NCI-H226 (cell line): ENCODE results near the gene CTRB1.
"Not testable (repeated sequence)": the region's sequence is repeated elsewhere in the genome, so short reads cannot be mapped to it uniquely, and the experiment has no call there.

Experiments used
- DNase-seq: peaks from one replicate; pipeline ENCODE4 v3.0.0-alpha.2; 2015

Gene CTRB1

GRCh38 chr16:75226550-75227360 is 8.0 kb downstream of the CTRB1 start:
- DNase-seq: no peak

GRCh38 chr16:75227361-75228142 is 8.8 kb downstream of the CTRB1 start:
- no peak for DNase-seq

GRCh38 chr16:75228143-75228976 is 9.6 kb downstream of the CTRB1 start:
- DNase-seq: no peak

DNA sequence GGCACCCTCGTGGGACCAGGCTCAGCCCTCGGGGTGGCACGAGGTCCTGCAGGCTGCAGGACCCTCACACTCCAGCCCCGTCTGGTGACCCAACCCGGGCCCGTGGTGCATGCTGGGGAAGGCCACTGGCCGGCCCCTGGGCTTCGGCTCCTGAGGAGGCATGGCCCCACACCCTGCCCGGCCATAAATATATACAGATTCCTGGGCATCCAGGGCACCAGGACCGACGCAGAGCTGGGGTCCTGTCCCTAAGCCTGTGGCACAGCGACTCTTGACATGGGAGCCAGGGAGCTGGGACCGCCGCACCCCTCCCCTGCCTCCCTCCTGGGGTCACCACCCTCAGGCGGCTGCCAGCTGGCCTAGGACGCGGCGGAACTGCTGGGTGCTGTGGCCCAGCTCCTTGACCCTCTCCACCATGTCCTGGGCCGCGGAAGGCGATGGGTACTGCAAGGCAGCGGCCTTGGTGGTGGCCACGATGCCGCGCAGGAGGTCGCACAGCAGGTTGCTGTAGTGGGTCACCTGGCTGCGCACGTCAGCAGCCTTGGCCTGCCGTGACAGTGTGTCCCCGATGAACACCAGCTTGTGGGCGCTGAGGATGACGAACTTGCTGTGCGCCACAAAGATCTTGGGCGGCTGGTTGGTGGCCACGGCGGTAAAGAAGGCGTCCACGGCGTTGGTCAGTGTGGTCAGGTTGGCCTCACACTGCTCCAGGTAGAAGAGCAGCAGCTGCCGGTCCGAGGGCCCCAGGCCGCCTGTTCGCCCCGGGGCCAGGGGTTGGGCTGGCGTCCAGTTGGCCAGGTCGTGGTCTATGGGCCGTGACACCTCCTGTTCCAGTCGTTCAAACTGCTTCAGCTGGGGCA is 10.6 kb downstream of the CTRB1 start:
- no peak for DNase-seq

DNA sequence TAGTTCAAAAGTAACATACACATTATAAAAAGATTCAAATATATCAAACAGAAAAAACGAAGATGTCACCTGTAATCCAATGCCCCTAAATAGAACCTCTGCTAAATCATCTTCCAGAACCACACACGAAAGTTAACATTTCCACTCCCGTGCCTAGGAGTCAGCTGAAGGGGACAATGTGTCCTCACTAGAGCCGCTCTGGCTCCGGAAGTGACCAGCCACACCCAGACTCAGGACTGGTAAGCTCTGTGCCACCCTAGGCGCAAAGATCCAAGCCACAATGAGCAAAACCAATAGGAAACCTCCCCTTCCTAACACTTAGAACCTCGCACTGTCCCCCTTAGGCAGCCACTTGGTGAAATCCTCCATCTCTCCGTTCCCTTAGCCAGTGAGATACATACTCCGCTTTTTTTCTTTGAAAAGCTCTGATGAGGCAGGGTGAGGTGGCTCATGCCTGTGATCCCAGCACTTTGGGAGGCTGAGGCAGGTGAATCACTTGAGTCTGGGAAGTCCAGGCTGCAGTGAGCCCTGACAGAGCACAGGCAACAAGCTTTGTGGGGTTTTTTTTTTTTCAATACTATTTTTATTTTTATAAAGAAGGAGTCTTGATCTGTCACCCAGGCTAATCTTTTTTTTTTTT is 11.8 kb downstream of the CTRB1 start:
- DNase-seq: no peak

DNA sequence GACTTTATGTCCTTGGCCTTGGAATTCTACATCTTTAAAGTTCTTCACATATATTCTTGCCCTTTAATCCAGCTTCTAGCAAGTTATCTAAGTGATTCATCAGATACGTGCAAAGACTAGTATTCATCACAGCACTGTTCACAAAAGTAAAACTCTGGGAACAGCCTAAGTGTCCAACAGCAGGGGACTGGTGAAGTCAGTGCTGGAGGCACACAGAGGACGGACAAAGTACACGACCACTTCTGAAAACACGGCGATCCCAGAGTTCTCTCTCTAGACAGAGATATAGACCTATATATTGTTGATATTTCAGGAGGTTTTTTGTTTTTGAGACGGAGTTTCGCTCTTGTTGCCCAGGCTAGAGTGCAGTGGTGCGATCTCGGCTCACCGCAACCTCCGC is 12.8 kb downstream of the CTRB1 start:
- DNase-seq: no peak

DNA sequence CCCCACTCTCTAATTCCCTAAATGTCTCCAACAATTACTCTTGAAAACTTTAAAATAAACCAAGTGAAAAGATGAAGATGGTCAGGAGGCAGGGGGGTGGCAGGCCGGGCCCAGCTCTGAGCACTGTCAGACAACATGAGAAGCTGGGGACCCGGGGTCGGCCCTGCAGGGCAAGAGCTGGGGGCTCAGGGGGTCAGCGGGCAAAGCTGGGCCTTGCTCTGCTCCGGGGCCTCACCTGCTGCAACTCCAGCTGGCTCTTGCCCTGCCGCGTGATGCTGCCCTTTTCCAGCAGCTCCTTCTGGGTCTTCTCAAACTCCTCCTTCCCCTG is 14.8 kb downstream of the CTRB1 start:
- no peak for DNase-seq

- DNase-seq: no peak
Measured at GRCh38 chr16:75234856-75235696, 16.3 kb downstream of the CTRB1 start.

- DNase-seq: no peak
Measured at GRCh38 chr16:75235721-75236193, 17.0 kb downstream of the CTRB1 start.

GRCh38 chr16:75236232-75236631 is 17.4 kb downstream of the CTRB1 start:
- DNase-seq: no peak

GRCh38 chr16:75236736-75237397 is 18.1 kb downstream of the CTRB1 start:
- no peak for DNase-seq

DNA sequence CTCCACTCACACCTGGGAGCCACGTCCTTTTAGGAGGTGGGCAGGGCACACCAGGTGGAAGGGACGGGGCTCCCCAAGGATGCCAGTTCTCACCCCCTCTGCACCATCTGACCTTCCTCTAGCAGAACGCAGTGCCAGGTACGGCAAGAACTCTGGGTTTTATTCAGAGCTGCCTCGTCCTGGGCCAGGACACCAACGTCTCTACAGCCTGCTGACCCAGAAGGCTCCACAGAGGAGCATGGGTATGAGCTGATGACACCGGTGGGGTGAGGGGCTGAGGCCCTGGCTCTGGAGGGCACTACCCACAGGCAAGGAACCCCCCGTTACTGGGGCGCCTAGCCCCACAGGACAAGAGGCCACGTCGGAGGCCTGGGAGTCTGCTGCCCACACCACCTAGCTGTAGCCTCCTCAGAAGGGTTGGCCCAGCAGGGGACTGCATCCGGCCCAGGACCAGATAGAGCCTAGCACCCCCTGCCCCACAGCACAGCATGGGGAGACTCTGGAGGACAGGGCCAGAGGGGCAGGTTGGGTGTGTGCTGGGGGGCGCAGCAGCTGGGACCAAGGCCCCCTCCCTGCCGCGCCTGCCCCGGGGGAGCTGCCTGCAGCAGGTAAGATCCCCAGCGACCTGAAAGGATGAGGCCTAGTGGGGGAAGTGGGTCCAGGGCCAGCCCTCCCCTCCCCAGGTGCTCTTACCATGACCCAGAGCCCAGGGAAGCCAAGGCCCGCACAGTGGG is 18.8 kb downstream of the CTRB1 start:
- no peak for DNase-seq

GRCh38 chr16:75238132-75238852 is 19.5 kb downstream of the CTRB1 start:
- DNase-seq: no peak

DNA sequence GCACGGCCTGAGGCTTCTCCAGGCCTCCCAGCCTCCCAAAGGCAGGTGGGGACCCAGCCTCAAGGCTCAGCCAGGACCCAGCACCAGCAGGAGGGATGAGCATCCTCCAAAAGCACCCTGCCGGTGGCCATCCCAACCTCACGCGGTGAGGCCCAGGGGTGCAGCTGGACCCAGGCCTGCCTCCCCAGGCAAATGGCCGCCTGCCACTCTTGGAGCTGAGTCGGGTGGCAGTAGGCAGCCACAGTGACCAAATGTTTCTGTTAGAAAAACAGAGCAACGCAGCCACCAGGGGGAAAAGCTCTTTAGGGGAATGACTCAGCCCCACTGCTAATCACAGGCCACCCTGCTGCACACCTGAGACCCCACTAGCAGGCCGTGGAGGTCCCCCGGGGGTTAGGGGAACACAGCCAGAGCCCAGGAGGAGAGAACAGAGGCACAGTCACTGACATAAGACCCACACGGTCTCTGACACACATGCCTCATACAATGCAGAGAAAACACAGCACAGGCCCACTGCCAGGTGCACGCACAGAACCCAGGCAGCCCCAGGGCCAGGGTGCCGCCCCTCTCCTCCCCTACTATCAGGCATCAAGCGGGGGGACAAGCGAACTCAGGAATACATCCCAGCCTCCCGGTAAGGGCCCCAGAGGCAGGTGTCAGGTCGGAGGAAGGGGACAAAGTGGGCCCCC is 20.2 kb downstream of the CTRB1 start:
- no peak for DNase-seq

DNA sequence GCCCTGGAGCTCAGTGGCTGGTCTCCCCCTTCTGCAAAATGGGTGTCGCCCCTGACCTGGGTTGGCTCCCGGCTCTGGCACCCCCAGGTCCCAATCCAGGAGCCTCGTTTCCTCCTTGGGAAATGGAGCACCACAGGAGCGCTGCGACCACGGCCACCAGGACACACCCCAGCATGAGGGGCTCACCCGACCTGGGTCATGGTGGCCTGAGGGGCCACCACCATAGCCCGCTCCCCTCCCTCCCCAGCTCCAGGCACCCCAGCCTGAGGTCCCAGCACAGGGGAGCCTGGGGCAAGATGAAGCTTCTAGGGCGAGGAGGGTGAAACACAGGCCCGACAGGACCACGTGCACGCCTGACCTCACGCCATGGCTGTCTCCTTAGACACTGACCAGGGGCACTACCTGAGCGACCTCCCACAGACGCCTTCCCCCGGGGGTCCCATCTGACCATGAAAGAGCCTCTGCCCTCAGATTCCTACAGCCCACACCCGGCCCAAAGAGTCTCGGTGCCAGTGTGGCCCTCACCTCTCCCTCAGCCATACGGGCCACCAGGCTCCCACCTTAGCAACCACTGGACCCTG is 20.8 kb downstream of the CTRB1 start:
- DNase-seq: no peak

DNA sequence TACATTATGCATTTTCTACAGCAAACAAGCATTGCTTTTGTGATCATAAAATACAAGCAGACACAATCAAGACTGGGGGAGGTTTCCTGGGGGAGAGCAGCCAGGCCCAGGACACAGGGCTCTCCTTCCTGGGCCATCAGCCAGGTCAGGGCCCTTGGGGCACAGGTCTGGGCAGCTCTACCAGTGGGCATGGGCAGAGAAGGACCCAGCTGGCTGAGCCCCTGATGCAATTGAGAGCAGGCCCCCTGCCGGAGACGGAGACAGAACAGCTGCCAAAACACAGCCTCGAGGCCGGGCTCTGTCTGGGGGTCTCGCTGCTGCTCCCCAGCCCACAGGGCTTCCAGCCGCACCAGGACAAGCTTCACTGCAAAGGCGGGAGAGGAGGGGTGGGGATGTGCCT is 21.8 kb downstream of the CTRB1 start:
- not testable (repeated sequence) for DNase-seq

GRCh38 chr16:75241412-75241811 is 22.6 kb downstream of the CTRB1 start:
- DNase-seq: no peak

DNA sequence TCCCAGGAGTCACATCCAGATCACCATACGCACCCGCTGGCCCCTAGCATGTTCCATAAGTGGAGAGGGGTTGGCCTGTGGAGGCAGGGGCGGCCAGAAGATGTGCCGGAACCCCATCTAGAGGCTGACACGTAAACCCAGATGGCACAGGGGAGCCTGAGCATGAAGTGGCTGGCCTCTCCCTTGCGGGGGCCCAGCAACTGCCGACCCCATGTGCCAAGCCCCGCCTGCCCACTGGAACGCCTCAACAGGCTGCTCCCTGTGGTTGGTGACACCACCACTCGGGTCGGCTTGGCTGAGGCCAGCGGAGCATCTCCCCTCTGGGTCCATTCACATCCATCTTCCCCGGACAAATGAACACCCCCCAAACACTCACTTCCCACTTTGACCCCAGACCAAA is 23.2 kb downstream of the CTRB1 start:
- no peak for DNase-seq
